Panc1 (cell line): ENCODE data around the gene PPP1R1B. TPM values are rescaled to one million over a fixed set of nuclear protein-coding genes. Genes with fewer than 3 reads are reported as not detected.
A peak's percentile ranks its signal among the peaks of the same experiment; 100 is the strongest.

Experiments
- ATAC-seq: fragments of 200-7000 bp; cut with Tn5 transposase; 2 replicates; pipeline ENCODE4 v1.9.1; 2020; ENCODE audit warnings: mild to moderate bottlenecking, moderate library complexity
- BruUV-seq: library from RNA; stranded (reverse); fragments of 400-500 nt; replicated peaks from 2 replicates; lab custom pipeline; 2021; lab: Mats Ljungman, UMichigan
- CTCF ChIA-PET: fragments of 300-600 bp; sonication (Branson Sonifier 250); formaldehyde crosslinking; loops from one replicate; lab custom pipeline; 2022; ENCODE audit warnings: antibody characterized with exemption; lab: Charles Lee
- POLR2A ChIA-PET: fragments of 300-600 bp; sonication (Branson Sonifier 250); formaldehyde crosslinking; loops from one replicate; lab custom pipeline; 2022; ENCODE audit warnings: antibody characterized with exemption; lab: Charles Lee
- DNase-seq: peaks from one replicate; pipeline ENCODE4 v3.0.0-alpha.2; 2010; ENCODE audit warnings: low read depth, low spot score
- H3K27ac ChIP-seq: 2 replicates; pipeline ENCODE4 v1.5.1; 2011; ENCODE audit warnings: mild to moderate bottlenecking, low read length, inconsistent platforms
- H3K27me3 ChIP-seq: fragments of 200-500 bp; sonication (Bioruptor generic); 2 replicates; pipeline ENCODE4 v1.6.0; 2014; ENCODE audit warnings: low read length, inconsistent platforms; ENCODE audit not compliant: control insufficient read depth, insufficient read depth
- H3K36me3 ChIP-seq: fragments of 200-500 bp; sonication (Bioruptor generic); 2 replicates; pipeline ENCODE4 v1.5.1; 2014; ENCODE audit warnings: inconsistent platforms, mild to moderate bottlenecking, low read length, moderate library complexity; ENCODE audit not compliant: control insufficient read depth, insufficient read depth
- H3K4me1 ChIP-seq: 2 replicates; pipeline ENCODE4 v1.5.1; 2011; ENCODE audit warnings: inconsistent platforms, mild to moderate bottlenecking, low read length, moderate library complexity; ENCODE audit not compliant: control insufficient read depth, insufficient read depth
- H3K4me3 ChIP-seq, 2 experiments: 2 replicates each; pipeline ENCODE4 v1.5.1; 2011 to 2012; ENCODE audit warnings: low read depth in 2 of 2, low read length in 2 of 2, mild to moderate bottlenecking in 2 of 2, inconsistent platforms in 1 of 2, moderate library complexity in 1 of 2
- H3K9me3 ChIP-seq: fragments of 200-500 bp; sonication (Bioruptor generic); 2 replicates; pipeline ENCODE4 v1.5.1; 2014; ENCODE audit warnings: low read depth, mild to moderate bottlenecking, inconsistent platforms, low read length, moderate library complexity; ENCODE audit not compliant: control insufficient read depth, insufficient read depth
- POLR2AphosphoS5 ChIP-seq: IDR thresholded peaks from 2 replicates; pipeline ENCODE4 v1.6.1; 2012; ENCODE audit warnings: mild to moderate bottlenecking, low read depth, low read length, moderate library complexity
- REST ChIP-seq, 2 experiments: IDR thresholded peaks; 2 replicates each; pipeline ENCODE4 v1.6.1; 2011 to 2012; ENCODE audit warnings: low read depth in 2 of 2, control low read depth in 1 of 2, low read length in 1 of 2, mild to moderate bottlenecking in 1 of 2, moderate library complexity in 1 of 2; ENCODE audit not compliant: insufficient read depth in 1 of 2
- SIN3A ChIP-seq: IDR thresholded peaks from 2 replicates; pipeline ENCODE4 v1.6.1; 2012; ENCODE audit warnings: low read depth, mild to moderate bottlenecking, low read length, moderate library complexity, borderline replicate concordance; ENCODE audit not compliant: insufficient read depth
- TCF7L2 ChIP-seq: IDR thresholded peaks from 2 replicates; pipeline ENCODE4 v1.6.1; 2011; ENCODE audit warnings: mild to moderate bottlenecking, low read depth, low read length, inconsistent platforms
- in situ Hi-C: cut with HindIII; loops from 2 replicates; pipeline ENCODE4 v1.10.0; 2016; ENCODE audit warnings: low sequenced_read_pairs, low pct_unique_long_range_greater_than_20kb
- intact Hi-C: fragments of 100-400 bp; cut with micrococcal nuclease; formaldehyde crosslinking; loops from one replicate; pipeline ENCODE4 v1.10.0; 2022; ENCODE audit not compliant: unreplicated experiment
- total RNA-seq: library from RNA; stranded (reverse); gene quantifications from one replicate; pipeline ENCODE4 v1.2.1, GENCODE V29; 2021; ENCODE audit not compliant: unreplicated experiment
- TF ChIP-seq, protein P1 (sequence below): fragments of 450-650 bp; IDR thresholded peaks from 2 replicates; pipeline ENCODE4 v1.5.1; 2017; ENCODE audit warnings: mild to moderate bottlenecking

PPP1R1B gene
- total RNA-seq, 1 experiment from 2014 or later = 45.7 TPM

DNA sequence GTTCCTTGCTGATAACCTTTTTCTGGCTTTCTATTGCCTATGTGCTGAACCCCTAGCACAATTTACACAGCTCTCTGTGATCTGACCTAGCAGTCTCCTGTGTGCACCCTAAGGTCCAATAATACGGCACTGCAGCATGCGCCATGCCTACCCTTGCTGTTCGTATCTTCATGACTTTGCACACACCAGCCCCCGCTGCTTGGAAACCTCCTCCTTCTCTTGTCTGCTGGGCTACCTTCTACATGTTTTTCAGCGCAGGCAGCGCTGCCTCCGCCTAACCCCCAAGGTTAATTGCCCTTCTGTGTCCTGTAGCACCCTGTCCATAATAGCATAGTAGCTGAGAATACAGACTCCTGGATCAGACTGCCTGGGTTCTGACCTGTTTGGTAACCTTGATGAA, 11.6 kb downstream of the PPP1R1B start:
- intact Hi-C loops (no loop called here), in situ Hi-C loops (no loop called here)
- H3K4me3 ChIP-seq = peak overlapping the region; percentile 83
- peak overlapping the region; percentile 91 for H3K27ac ChIP-seq
- peaks cover 3% of the 10 kb centered on the region; the same call in 1 of the 2 replicates for H3K36me3 ChIP-seq
- no peak for ATAC-seq
- H3K27me3 ChIP-seq = no peaks in the 10 kb centered on the region
- BruUV-seq = no TSS peak
- no peaks in the 10 kb centered on the region for H3K9me3 ChIP-seq
- ChIA-PET POLR2A (no interaction called here), CTCF (interaction anchor here (1.4 kb wide), 1 partner anchor 14 kb away, joined by 3 read pairs; no protein-coding TSS in a partner anchor)
- no peak for DNase-seq
- H3K4me1 ChIP-seq = peaks cover 48% of the 10 kb centered on the region
- no peak for TF ChIP-seq POLR2AphosphoS5
- TF ChIP-seq SIN3A = no peak
- TF ChIP-seq, protein P1, sequence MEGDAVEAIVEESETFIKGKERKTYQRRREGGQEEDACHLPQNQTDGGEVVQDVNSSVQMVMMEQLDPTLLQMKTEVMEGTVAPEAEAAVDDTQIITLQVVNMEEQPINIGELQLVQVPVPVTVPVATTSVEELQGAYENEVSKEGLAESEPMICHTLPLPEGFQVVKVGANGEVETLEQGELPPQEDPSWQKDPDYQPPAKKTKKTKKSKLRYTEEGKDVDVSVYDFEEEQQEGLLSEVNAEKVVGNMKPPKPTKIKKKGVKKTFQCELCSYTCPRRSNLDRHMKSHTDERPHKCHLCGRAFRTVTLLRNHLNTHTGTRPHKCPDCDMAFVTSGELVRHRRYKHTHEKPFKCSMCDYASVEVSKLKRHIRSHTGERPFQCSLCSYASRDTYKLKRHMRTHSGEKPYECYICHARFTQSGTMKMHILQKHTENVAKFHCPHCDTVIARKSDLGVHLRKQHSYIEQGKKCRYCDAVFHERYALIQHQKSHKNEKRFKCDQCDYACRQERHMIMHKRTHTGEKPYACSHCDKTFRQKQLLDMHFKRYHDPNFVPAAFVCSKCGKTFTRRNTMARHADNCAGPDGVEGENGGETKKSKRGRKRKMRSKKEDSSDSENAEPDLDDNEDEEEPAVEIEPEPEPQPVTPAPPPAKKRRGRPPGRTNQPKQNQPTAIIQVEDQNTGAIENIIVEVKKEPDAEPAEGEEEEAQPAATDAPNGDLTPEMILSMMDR = no peak
- no peak for TF ChIP-seq TCF7L2
- TF ChIP-seq REST (IDR thresholded peaks at IDR 0.05; ENCODE audit: insufficient read depth in 1 of 2, low read depth in 2 of 2, low read length in 1 of 2) = no peak

GRCh38 chr17:39639043-39639442, 12.3 kb downstream of the PPP1R1B start:
- POLR2A ChIA-PET = no interaction called here

More at GRCh38 chr17:39639043-39639442, 12.3 kb downstream of the PPP1R1B start:
- TF ChIP-seq TCF7L2 (no peak), REST (IDR thresholded peaks at IDR 0.05; ENCODE audit: insufficient read depth in 1 of 2, low read depth in 2 of 2, low read length in 1 of 2) (no peak), POLR2AphosphoS5 (no peak), SIN3A (no peak)
- TF ChIP-seq, protein P1 = no peak
- intact Hi-C loops (no loop called here), in situ Hi-C loops (no loop called here)
- no peak for ATAC-seq
- Histone ChIP-seq H3K27ac (no peak overlapping the region), H3K4me3 (no peak overlapping the region), H3K4me1 (peaks cover 45% of the 10 kb centered on the region), H3K27me3 (no peaks in the 10 kb centered on the region), H3K36me3 (peaks cover 3% of the 10 kb centered on the region; the same call in 1 of the 2 replicates), H3K9me3 (no peaks in the 10 kb centered on the region)
- BruUV-seq = no TSS peak
- CTCF ChIA-PET = interaction anchor here (1.4 kb wide), 1 partner anchor 14 kb away, joined by 3 read pairs; no protein-coding TSS in a partner anchor
- DNase-seq = no peak
